Keratinocyte (primary cell): Measurements from ENCODE around the gene FASTKD1. TPM values are rescaled to one million over a fixed set of nuclear protein-coding genes. Genes with fewer than 3 reads are reported as not detected.

Source experiments
- DNase-seq: peaks from one replicate; pipeline ENCODE4 v3.0.0-alpha.2; 2011; ENCODE audit warnings: low read depth, missing footprints, low spot score
- FAIRE-seq: peaks from 2 replicates; lab custom pipeline; 2011; peaks lifted over from hg19 to GRCh38; lab: Jason Lieb, UNC
- H2AFZ ChIP-seq: 2 replicates; pipeline ENCODE4 v1.6.0; 2012; ENCODE audit warnings: low read length, control low read depth, inconsistent platforms; ENCODE audit not compliant: control insufficient read depth
- H3K27ac ChIP-seq: 2 replicates; pipeline ENCODE4 v1.5.1; 2011; ENCODE audit warnings: low read length; ENCODE audit not compliant: control insufficient read depth, insufficient read depth
- H3K27me3 ChIP-seq: 3 replicates; pipeline ENCODE4 v1.6.0; 2011; ENCODE audit warnings: low read length; ENCODE audit not compliant: control insufficient read depth, insufficient read depth; ENCODE audit errors: extremely low read depth
- H3K36me3 ChIP-seq, 2 experiments: 2 replicates in 1 of 2; 3 replicates in 1 of 2; pipeline ENCODE4 v1.5.1; 2011; ENCODE audit warnings: low read length in 2 of 2, mild to moderate bottlenecking in 1 of 2; ENCODE audit not compliant: control insufficient read depth in 2 of 2, insufficient read depth in 2 of 2; ENCODE audit errors: extremely low read depth in 1 of 2
- H3K4me1 ChIP-seq: 3 replicates; pipeline ENCODE4 v1.5.1; 2011; ENCODE audit warnings: low read length; ENCODE audit not compliant: control insufficient read depth, insufficient read depth; ENCODE audit errors: extremely low read depth
- H3K4me2 ChIP-seq: 3 replicates; pipeline ENCODE4 v1.6.0; 2011; ENCODE audit warnings: low read depth, low read length; ENCODE audit not compliant: control insufficient read depth, insufficient read depth; ENCODE audit errors: extremely low read depth
- H3K4me3 ChIP-seq, 3 experiments: fragments of 200-600 bp in 1 of 3; sonication (generic) in 1 of 3; 2 replicates in 2 of 3; 3 replicates in 1 of 3; pipeline ENCODE4 v1.5.1; 2011 to 2016; ENCODE audit warnings: low read length in 3 of 3, mild to moderate bottlenecking in 3 of 3, control low read depth in 2 of 3, inconsistent platforms in 1 of 3, low read depth in 1 of 3, mixed read lengths in 1 of 3, mixed run types in 1 of 3, moderate library complexity in 1 of 3; ENCODE audit not compliant: control insufficient read depth in 2 of 3, insufficient read depth in 2 of 3; ENCODE audit errors: extremely low read depth in 1 of 3
- H3K79me2 ChIP-seq: 2 replicates; pipeline ENCODE4 v1.6.0; 2012; ENCODE audit warnings: low read length; ENCODE audit not compliant: control insufficient read depth, insufficient read depth
- H3K9ac ChIP-seq: 3 replicates; pipeline ENCODE4 v1.6.0; 2011; ENCODE audit warnings: low read length; ENCODE audit not compliant: control insufficient read depth, insufficient read depth; ENCODE audit errors: extremely low read depth
- H3K9me1 ChIP-seq: 3 replicates; pipeline ENCODE4 v1.6.0; 2011; ENCODE audit warnings: low read length; ENCODE audit not compliant: control insufficient read depth, insufficient read depth; ENCODE audit errors: extremely low read depth
- H3K9me3 ChIP-seq: 2 replicates; pipeline ENCODE4 v1.5.1; 2012; ENCODE audit warnings: low read depth, low read length; ENCODE audit not compliant: control insufficient read depth
- H4K20me1 ChIP-seq: 3 replicates; pipeline ENCODE4 v1.6.0; 2011; ENCODE audit warnings: low read length; ENCODE audit not compliant: control insufficient read depth, insufficient read depth; ENCODE audit errors: extremely low read depth
- EZH2 ChIP-seq: IDR thresholded peaks from one replicate; pipeline ENCODE4 v1.6.1; 2012; ENCODE audit warnings: inconsistent platforms, mild to moderate bottlenecking, low read length, moderate library complexity
- dilution Hi-C: fragments of 300-500 bp; cut with MboI; formaldehyde crosslinking; loops from one replicate; pipeline ENCODE4 v1.7.0; 2020; ENCODE audit warnings: low sequenced_read_pairs; ENCODE audit not compliant: extremely low pct_ligation_motif_present
- polyA minus RNA-seq, 3 experiments: library from RNA; depleted of rRNA, polyadenylated mRNA; stranded (reverse); fragments of >200 nt; gene quantifications; 1 replicate in 1 of 3; 2 replicates in 1 of 3; 3 replicates in 1 of 3; pipeline ENCODE4 v1.2.3, GENCODE V29; 2011
- polyA plus RNA-seq, 5 experiments: library from polyadenylated mRNA; depleted of rRNA in 3 of 5; stranded (reverse) in 3 of 5; stranded (forward) in 1 of 5; unstranded in 1 of 5; fragments of >200 nt; gene quantifications; 1 replicate in 1 of 5; 2 replicates in 3 of 5; 3 replicates in 1 of 5; pipeline versions ENCODE4 v1.2.1 to v1.2.3, GENCODE V29; 2011 to 2012; ENCODE audit warnings: missing spikeins in 2 of 5, low read depth in 1 of 5, low replicate concordance in 1 of 5
- TF ChIP-seq, protein P1 (sequence below), 3 experiments: IDR thresholded peaks in 1 of 3; conservative IDR thresholded peaks in 1 of 3; optimal IDR thresholded peaks in 1 of 3; 2 replicates in 2 of 3; 3 replicates in 1 of 3; pipeline versions ENCODE3 to v1.5.1; 2011; ENCODE audit warnings: low read length in 3 of 3, mild to moderate bottlenecking in 3 of 3, moderate library complexity in 2 of 3, control low read depth in 1 of 3, inconsistent platforms in 1 of 3; ENCODE audit not compliant: insufficient read depth in 2 of 3; ENCODE audit errors: extremely low read depth in 1 of 3

The FASTKD1 gene, protein sequence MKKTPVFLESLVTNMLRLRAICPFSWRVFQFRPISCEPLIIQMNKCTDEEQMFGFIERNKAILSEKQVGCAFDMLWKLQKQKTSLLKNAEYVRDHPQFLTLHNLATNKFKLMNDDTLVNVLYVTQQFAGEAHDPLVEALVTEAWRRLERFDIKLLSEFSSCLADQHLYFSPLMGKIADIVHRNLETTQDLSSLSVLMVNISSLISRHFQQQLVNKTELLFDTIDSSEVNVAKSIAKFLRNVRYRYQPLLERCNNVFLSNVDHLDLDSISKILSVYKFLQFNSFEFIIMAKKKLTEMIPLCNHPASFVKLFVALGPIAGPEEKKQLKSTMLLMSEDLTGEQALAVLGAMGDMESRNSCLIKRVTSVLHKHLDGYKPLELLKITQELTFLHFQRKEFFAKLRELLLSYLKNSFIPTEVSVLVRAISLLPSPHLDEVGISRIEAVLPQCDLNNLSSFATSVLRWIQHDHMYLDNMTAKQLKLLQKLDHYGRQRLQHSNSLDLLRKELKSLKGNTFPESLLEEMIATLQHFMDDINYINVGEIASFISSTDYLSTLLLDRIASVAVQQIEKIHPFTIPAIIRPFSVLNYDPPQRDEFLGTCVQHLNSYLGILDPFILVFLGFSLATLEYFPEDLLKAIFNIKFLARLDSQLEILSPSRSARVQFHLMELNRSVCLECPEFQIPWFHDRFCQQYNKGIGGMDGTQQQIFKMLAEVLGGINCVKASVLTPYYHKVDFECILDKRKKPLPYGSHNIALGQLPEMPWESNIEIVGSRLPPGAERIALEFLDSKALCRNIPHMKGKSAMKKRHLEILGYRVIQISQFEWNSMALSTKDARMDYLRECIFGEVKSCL
- polyA plus RNA-seq (19.3 to 41.7 TPM (median 27.7 TPM) in 3 replicates), polyA minus RNA-seq (4.4 to 22.6 TPM (median 14.3 TPM) in 3 replicates)
- polyA plus RNA-seq (2011; ENCODE audit: low read depth), result 7.4 TPM
- polyA plus RNA-seq (2011; cell fraction: cytosol; rRNA removed), result 13.9 and 30.1 TPM in 2 replicates
- 39.1 and 65.9 TPM in 2 replicates for polyA plus RNA-seq (2011; cell fraction: nucleus; rRNA removed)
- 17.2 and 22.2 TPM in 2 replicates for polyA plus RNA-seq (2012; ENCODE audit: low replicate concordance)
- 6.9 TPM for polyA minus RNA-seq (2011; cell fraction: cytosol; rRNA and poly(A)+ RNA removed)
- polyA minus RNA-seq (2011; cell fraction: nucleus; rRNA and poly(A)+ RNA removed), result 21.1 and 39.7 TPM in 2 replicates

DNA sequence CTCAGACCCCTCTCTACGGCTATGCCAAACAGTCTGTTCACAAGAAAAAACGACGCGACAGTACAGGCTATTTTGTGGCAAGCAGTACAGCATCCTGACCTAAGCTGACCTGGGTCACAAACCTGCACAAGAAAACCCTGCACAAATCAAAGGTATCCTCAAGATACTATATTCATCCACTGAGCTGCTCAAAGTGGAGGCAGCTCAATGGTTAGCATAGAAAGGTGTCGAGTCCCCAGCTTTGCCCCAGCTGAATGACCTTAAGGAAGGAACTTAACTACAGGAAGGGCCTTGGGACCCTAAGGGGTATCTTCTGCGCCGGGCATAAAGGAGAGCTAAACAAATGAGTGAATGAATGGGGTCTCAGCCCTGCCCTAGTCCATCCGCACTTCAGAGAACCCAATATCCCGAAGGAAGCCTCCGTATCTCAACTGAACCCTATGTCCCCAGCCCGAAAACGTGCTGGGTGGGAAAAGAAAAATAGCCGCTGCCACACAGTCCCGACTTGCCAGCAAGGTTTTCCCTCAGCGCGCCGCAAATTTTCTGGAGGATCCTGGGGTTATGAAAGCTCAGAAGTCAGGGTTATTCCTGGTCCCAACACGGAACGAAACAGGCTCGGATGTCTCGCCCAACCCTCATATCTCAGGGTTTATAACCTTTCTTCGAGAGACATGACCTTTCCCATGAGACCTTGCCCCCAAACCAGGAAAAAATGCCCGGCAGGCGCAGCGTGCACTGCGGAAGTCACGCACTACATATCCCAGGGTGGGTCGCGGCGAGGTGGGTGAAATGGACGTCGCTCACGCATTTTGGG lies at the start of gene FASTKD1:
Gene FASTKD1, minus strand, starts transcription at position 706 of the 814 bp plus-strand sequence. CDS start 1,836 bp downstream, outside the sequence.
- peak; percentile 17 for DNase-seq
- FAIRE-seq, result peak; percentile 97
- dilution Hi-C loops, result no loop called here
- peaks cover 32% of the 10 kb centered on the region for H3K79me2 ChIP-seq
- no peaks in the 10 kb centered on the region for H3K9me1 ChIP-seq
- no peaks in the 10 kb centered on the region for H3K27me3 ChIP-seq
- H3K36me3 ChIP-seq, result no peaks in the 10 kb centered on the region
- H3K27ac ChIP-seq, result peak within 1 kb of the TSS; percentile 86
- peaks cover 12% of the 10 kb centered on the region for H3K4me1 ChIP-seq
- H3K9me3 ChIP-seq, result no peaks in the 10 kb centered on the region
- peak within 1 kb of the TSS; percentile 94 for H3K9ac ChIP-seq
- H2AFZ ChIP-seq, result peak within 1 kb of the TSS; percentile 99
- peak within 1 kb of the TSS; percentile 55 to 99 (median 99) for H3K4me3 ChIP-seq
- peak within 1 kb of the TSS; percentile 98 for H3K4me2 ChIP-seq
- no peaks in the 10 kb centered on the region for H4K20me1 ChIP-seq
- TF ChIP-seq, protein P1, sequence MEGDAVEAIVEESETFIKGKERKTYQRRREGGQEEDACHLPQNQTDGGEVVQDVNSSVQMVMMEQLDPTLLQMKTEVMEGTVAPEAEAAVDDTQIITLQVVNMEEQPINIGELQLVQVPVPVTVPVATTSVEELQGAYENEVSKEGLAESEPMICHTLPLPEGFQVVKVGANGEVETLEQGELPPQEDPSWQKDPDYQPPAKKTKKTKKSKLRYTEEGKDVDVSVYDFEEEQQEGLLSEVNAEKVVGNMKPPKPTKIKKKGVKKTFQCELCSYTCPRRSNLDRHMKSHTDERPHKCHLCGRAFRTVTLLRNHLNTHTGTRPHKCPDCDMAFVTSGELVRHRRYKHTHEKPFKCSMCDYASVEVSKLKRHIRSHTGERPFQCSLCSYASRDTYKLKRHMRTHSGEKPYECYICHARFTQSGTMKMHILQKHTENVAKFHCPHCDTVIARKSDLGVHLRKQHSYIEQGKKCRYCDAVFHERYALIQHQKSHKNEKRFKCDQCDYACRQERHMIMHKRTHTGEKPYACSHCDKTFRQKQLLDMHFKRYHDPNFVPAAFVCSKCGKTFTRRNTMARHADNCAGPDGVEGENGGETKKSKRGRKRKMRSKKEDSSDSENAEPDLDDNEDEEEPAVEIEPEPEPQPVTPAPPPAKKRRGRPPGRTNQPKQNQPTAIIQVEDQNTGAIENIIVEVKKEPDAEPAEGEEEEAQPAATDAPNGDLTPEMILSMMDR (optimal IDR thresholded peaks at IDR 0.05 in 1 of 3, IDR thresholded peaks at IDR 0.05 in 1 of 3, conservative IDR thresholded peaks at IDR 0.05 in 1 of 3; ENCODE audit: extremely low read depth in 1 of 3, insufficient read depth in 2 of 3, low read length in 3 of 3), result no peak
- no peak for TF ChIP-seq EZH2

DNA sequence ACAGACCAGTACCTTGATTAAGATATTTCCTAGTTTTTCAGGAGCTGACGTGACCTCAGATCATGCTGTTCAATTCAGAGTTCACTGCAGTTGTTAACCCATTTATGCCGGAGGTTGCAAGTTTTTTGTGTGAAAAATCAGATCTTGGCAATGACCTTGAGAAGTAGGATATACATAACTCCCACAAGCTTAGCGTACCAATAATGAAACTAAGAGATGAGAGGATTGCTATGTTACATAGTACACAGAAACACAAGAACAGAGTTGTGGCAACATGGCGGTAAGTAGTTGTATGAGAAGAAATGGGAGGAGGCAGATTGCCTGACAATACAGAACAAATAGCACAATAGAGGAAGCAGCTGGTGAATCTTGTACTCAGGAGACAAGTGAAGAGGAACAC lies 49.6 kb upstream of the FASTKD1 start:
- no peaks in the 10 kb centered on the region for H3K9me1 ChIP-seq
- TF ChIP-seq EZH2, result no peak
- TF ChIP-seq, protein P1 (optimal IDR thresholded peaks at IDR 0.05 in 1 of 3, IDR thresholded peaks at IDR 0.05 in 1 of 3, conservative IDR thresholded peaks at IDR 0.05 in 1 of 3; ENCODE audit: extremely low read depth in 1 of 3, insufficient read depth in 2 of 3, low read length in 3 of 3), result no peak
- H3K27me3 ChIP-seq, result no peaks in the 10 kb centered on the region
- H3K4me3 ChIP-seq, result no peak overlapping the region
- dilution Hi-C loops, result no loop called here
- no peaks in the 10 kb centered on the region for H3K4me1 ChIP-seq
- no peak overlapping the region for H2AFZ ChIP-seq
- H3K27ac ChIP-seq, result no peak overlapping the region
- H3K36me3 ChIP-seq, result peaks cover 3 to 10% of the 10 kb centered on the region in 2 experiments
- no peak overlapping the region for H3K4me2 ChIP-seq
- no peaks in the 10 kb centered on the region for H3K79me2 ChIP-seq
- DNase-seq (no peak), FAIRE-seq (no peak)
- H3K9ac ChIP-seq, result no peak overlapping the region
- H4K20me1 ChIP-seq, result no peaks in the 10 kb centered on the region
- no peaks in the 10 kb centered on the region for H3K9me3 ChIP-seq
